ENCODE results near the gene NUP93.

- TF ChIP-seq CTCF (IDR thresholded peaks at IDR 0.05; ENCODE audit: insufficient read depth, low read length, poor library complexity, severe bottlenecking), result no peak
- TF ChIP-seq EZH2phosphoT487 (conservative IDR thresholded peaks at IDR 0.05; ENCODE audit: low read length), result no peak
These were observed 17.6 kb downstream of the NUP93 start for GRCh38 chr16:56747486-56748045.

All from SU-DHL-6 (cell line).